ENCODE results near the gene CPNE8.

Gene CPNE8

GRCh38 chr12:38669530-38669929 is 235.9 kb downstream of the CPNE8 start:
- Histone ChIP-seq H3K4me1 (ENCODE audit: insufficient read depth, low read length) (no peaks in the 10 kb centered on the region), H3K9me3 (ENCODE audit: low read length) (no peaks in the 10 kb centered on the region), H3K4me3 (ENCODE audit: low read length) (no peak overlapping the region), H3K36me3 (ENCODE audit: insufficient read depth, low read length) (no peaks in the 10 kb centered on the region), H2AFZ (ENCODE audit: low read depth, low read length) (no peak overlapping the region), H3K27me3 (ENCODE audit: insufficient read depth, low read length) (no peaks in the 10 kb centered on the region)

- Histone ChIP-seq H3K4me1 (ENCODE audit: insufficient read depth, low read length) (no peaks in the 10 kb centered on the region), H3K36me3 (ENCODE audit: insufficient read depth, low read length) (no peaks in the 10 kb centered on the region), H3K27me3 (ENCODE audit: insufficient read depth, low read length) (no peaks in the 10 kb centered on the region), H3K4me3 (ENCODE audit: low read length) (no peak overlapping the region), H3K9me3 (ENCODE audit: low read length) (no peaks in the 10 kb centered on the region), H2AFZ (ENCODE audit: low read depth, low read length) (no peak overlapping the region)
Observed at GRCh38 chr12:38669081-38669480, 236.3 kb downstream of the CPNE8 start.

- H3K4me3 ChIP-seq (ENCODE audit: low read length), result no peak overlapping the region
- no peaks in the 10 kb centered on the region for H3K4me1 ChIP-seq (ENCODE audit: insufficient read depth, low read length)
- no peaks in the 10 kb centered on the region for H3K9me3 ChIP-seq (ENCODE audit: low read length)
- no peaks in the 10 kb centered on the region for H3K36me3 ChIP-seq (ENCODE audit: insufficient read depth, low read length)
- no peak overlapping the region for H2AFZ ChIP-seq (ENCODE audit: low read depth, low read length)
- no peaks in the 10 kb centered on the region for H3K27me3 ChIP-seq (ENCODE audit: insufficient read depth, low read length)
Observed at GRCh38 chr12:38666425-38666824, 239.0 kb downstream of the CPNE8 start.

GRCh38 chr12:38664661-38665269 is 240.6 kb downstream of the CPNE8 start:
- no peaks in the 10 kb centered on the region for H3K27me3 ChIP-seq (ENCODE audit: insufficient read depth, low read length)
- H3K9me3 ChIP-seq (ENCODE audit: low read length), result no peaks in the 10 kb centered on the region
- no peak overlapping the region for H2AFZ ChIP-seq (ENCODE audit: low read depth, low read length)
- no peaks in the 10 kb centered on the region for H3K4me1 ChIP-seq (ENCODE audit: insufficient read depth, low read length)
- no peaks in the 10 kb centered on the region for H3K36me3 ChIP-seq (ENCODE audit: insufficient read depth, low read length)
- no peak overlapping the region for H3K4me3 ChIP-seq (ENCODE audit: low read length)

- H3K4me1 ChIP-seq (ENCODE audit: insufficient read depth, low read length), result no peaks in the 10 kb centered on the region
- no peak overlapping the region for H2AFZ ChIP-seq (ENCODE audit: low read depth, low read length)
- no peaks in the 10 kb centered on the region for H3K36me3 ChIP-seq (ENCODE audit: insufficient read depth, low read length)
- no peak overlapping the region for H3K4me3 ChIP-seq (ENCODE audit: low read length)
- H3K9me3 ChIP-seq (ENCODE audit: low read length), result no peaks in the 10 kb centered on the region
- no peaks in the 10 kb centered on the region for H3K27me3 ChIP-seq (ENCODE audit: insufficient read depth, low read length)
Observed at GRCh38 chr12:38662829-38663228, 242.6 kb downstream of the CPNE8 start.

DNA sequence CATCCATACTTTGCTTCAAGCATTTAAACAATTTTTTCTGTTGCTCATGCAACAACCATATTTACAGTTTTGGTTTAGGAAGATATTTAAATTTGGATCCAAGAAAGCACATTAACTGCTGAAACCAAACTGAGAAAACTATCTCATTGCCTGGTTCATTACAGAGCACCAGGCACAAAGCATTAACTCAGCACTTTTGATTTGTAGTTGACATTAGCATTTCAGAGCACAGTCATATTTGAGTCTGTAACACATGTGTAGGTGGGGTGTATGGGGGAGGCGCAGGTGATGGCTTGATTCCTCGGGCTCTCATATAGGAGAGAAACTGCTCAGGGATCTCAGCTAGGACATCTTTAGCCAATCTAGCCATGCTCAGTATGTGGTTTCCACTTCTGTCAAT is 251.7 kb downstream of the CPNE8 start:
- no peaks in the 10 kb centered on the region for H3K36me3 ChIP-seq (ENCODE audit: insufficient read depth, low read length)
- no peak overlapping the region for H2AFZ ChIP-seq (ENCODE audit: low read depth, low read length)
- no peaks in the 10 kb centered on the region for H3K27me3 ChIP-seq (ENCODE audit: insufficient read depth, low read length)
- no peaks in the 10 kb centered on the region for H3K4me1 ChIP-seq (ENCODE audit: insufficient read depth, low read length)
- H3K4me3 ChIP-seq (ENCODE audit: low read length), result no peak overlapping the region
- H3K9me3 ChIP-seq (ENCODE audit: low read length), result no peaks in the 10 kb centered on the region

- H3K4me1 ChIP-seq (ENCODE audit: insufficient read depth, low read length), result peaks cover 16% of the 10 kb centered on the region
- H3K36me3 ChIP-seq (ENCODE audit: insufficient read depth, low read length), result no peaks in the 10 kb centered on the region
- no peaks in the 10 kb centered on the region for H3K9me3 ChIP-seq (ENCODE audit: low read length)
- no peak overlapping the region for H3K4me3 ChIP-seq (ENCODE audit: low read length)
- H3K27me3 ChIP-seq (ENCODE audit: insufficient read depth, low read length), result no peaks in the 10 kb centered on the region
- no peak overlapping the region for H2AFZ ChIP-seq (ENCODE audit: low read depth, low read length)
Observed at GRCh38 chr12:38648813-38649212, 256.6 kb downstream of the CPNE8 start.

DNA sequence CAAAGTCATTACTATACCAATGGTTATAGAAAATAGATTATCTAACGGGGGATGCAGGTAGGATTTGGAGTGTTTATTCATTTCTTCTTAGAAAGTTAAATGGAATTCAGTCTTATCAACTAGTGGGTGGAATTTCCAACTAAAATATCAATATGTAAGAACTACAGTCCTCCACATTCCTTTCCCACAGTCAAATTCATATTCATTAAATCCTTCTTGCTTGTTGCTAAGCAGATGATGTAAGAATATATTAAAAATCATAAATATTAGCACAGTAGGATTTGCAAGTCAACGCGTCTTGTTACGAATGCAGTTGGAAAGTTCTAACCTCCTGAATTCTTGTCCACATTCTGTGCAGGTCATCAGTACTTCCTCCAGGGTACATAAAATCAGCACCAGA is 259.2 kb downstream of the CPNE8 start:
- no peaks in the 10 kb centered on the region for H3K9me3 ChIP-seq (ENCODE audit: low read length)
- peaks cover 16% of the 10 kb centered on the region for H3K4me1 ChIP-seq (ENCODE audit: insufficient read depth, low read length)
- no peak overlapping the region for H3K4me3 ChIP-seq (ENCODE audit: low read length)
- no peaks in the 10 kb centered on the region for H3K27me3 ChIP-seq (ENCODE audit: insufficient read depth, low read length)
- no peak overlapping the region for H2AFZ ChIP-seq (ENCODE audit: low read depth, low read length)
- no peaks in the 10 kb centered on the region for H3K36me3 ChIP-seq (ENCODE audit: insufficient read depth, low read length)

- Histone ChIP-seq H2AFZ (ENCODE audit: low read depth, low read length) (no peak overlapping the region), H3K4me3 (ENCODE audit: low read length) (no peak overlapping the region), H3K27me3 (ENCODE audit: insufficient read depth, low read length) (no peaks in the 10 kb centered on the region), H3K9me3 (ENCODE audit: low read length) (no peaks in the 10 kb centered on the region), H3K36me3 (ENCODE audit: insufficient read depth, low read length) (no peaks in the 10 kb centered on the region), H3K4me1 (ENCODE audit: insufficient read depth, low read length) (no peaks in the 10 kb centered on the region)
Observed at GRCh38 chr12:38639625-38640024, 265.8 kb downstream of the CPNE8 start.

DNA sequence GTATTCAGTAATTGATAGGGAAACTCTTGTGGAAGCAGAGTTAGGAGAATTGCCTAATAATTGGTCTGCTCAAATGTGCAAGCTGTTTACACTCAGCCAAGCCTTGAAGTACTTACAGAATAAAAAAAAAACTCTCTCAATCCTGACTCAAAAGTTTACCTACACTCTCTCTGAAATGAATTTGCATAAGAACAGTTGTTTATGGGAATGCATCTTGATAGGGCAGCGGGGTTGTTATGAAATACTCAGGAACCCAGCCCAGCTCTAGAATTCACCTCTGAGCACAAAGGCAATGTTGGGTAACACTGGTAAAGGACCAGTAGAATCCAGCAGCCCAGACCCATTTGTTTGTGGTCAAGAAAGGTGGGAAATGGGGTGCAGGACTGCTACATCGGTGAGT is 267.0 kb downstream of the CPNE8 start:
- Histone ChIP-seq H3K36me3 (ENCODE audit: insufficient read depth, low read length) (no peaks in the 10 kb centered on the region), H3K9me3 (ENCODE audit: low read length) (no peaks in the 10 kb centered on the region), H3K4me1 (ENCODE audit: insufficient read depth, low read length) (no peaks in the 10 kb centered on the region), H3K4me3 (ENCODE audit: low read length) (no peak overlapping the region), H3K27me3 (ENCODE audit: insufficient read depth, low read length) (no peaks in the 10 kb centered on the region), H2AFZ (ENCODE audit: low read depth, low read length) (no peak overlapping the region)

GRCh38 chr12:38633511-38633910 is 271.9 kb downstream of the CPNE8 start:
- H3K36me3 ChIP-seq (ENCODE audit: insufficient read depth, low read length), result no peaks in the 10 kb centered on the region
- no peaks in the 10 kb centered on the region for H3K4me1 ChIP-seq (ENCODE audit: insufficient read depth, low read length)
- no peak overlapping the region for H3K4me3 ChIP-seq (ENCODE audit: low read length)
- no peaks in the 10 kb centered on the region for H3K27me3 ChIP-seq (ENCODE audit: insufficient read depth, low read length)
- no peak overlapping the region for H2AFZ ChIP-seq (ENCODE audit: low read depth, low read length)
- no peaks in the 10 kb centered on the region for H3K9me3 ChIP-seq (ENCODE audit: low read length)

DNA sequence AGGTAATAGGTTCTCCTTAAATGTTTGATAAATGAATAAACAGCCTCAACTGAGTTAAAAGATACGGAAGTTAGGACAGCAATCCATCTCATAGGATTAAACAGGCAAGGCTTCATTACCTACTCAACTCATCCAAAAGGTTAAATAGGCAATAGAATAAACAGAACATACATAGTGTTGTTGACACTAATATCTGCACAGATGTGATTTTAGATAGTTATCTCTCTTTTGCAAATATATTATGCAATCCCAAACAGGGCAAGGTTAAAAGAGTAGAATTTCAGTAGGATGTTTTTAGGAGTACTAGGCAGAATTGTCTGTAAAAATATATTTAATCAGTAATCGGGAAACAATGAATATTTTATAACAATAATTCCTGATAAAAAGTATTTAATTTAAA is 276.3 kb downstream of the CPNE8 start:
- Histone ChIP-seq H3K27me3 (ENCODE audit: insufficient read depth, low read length) (no peaks in the 10 kb centered on the region), H3K36me3 (ENCODE audit: insufficient read depth, low read length) (no peaks in the 10 kb centered on the region), H2AFZ (ENCODE audit: low read depth, low read length) (no peak overlapping the region), H3K4me1 (ENCODE audit: insufficient read depth, low read length) (no peaks in the 10 kb centered on the region), H3K4me3 (ENCODE audit: low read length) (no peak overlapping the region), H3K9me3 (ENCODE audit: low read length) (no peaks in the 10 kb centered on the region)

- Histone ChIP-seq H3K36me3 (ENCODE audit: insufficient read depth, low read length) (no peaks in the 10 kb centered on the region), H2AFZ (ENCODE audit: low read depth, low read length) (no peak overlapping the region), H3K4me1 (ENCODE audit: insufficient read depth, low read length) (no peaks in the 10 kb centered on the region), H3K4me3 (ENCODE audit: low read length) (no peak overlapping the region), H3K27me3 (ENCODE audit: insufficient read depth, low read length) (no peaks in the 10 kb centered on the region), H3K9me3 (ENCODE audit: low read length) (no peaks in the 10 kb centered on the region)
Observed at GRCh38 chr12:38628288-38628687, 277.1 kb downstream of the CPNE8 start.

- H3K27me3 ChIP-seq (ENCODE audit: insufficient read depth, low read length), result no peaks in the 10 kb centered on the region
- no peaks in the 10 kb centered on the region for H3K36me3 ChIP-seq (ENCODE audit: insufficient read depth, low read length)
- H3K9me3 ChIP-seq (ENCODE audit: low read length), result no peaks in the 10 kb centered on the region
- H3K4me3 ChIP-seq (ENCODE audit: low read length), result no peak overlapping the region
- H2AFZ ChIP-seq (ENCODE audit: low read depth, low read length), result no peak overlapping the region
- H3K4me1 ChIP-seq (ENCODE audit: insufficient read depth, low read length), result no peaks in the 10 kb centered on the region
Observed at GRCh38 chr12:38625306-38625705, 280.1 kb downstream of the CPNE8 start.

Measured in neuron (in vitro differentiated cells).